ENCODE measurements around the gene FAM9C. TPM values are rescaled to one million over a fixed set of nuclear protein-coding genes. Genes with fewer than 3 reads are reported as not detected.

Gene FAM9C
- total and polyA plus RNA-seq, 2 of the 4 experiments (the other 2 are of a cell fraction) = not detected

- H3K27ac ChIP-seq (ENCODE audit: insufficient read depth, low read length) = no peak overlapping the region
- H3K4ac ChIP-seq (ENCODE audit: low read depth, low read length) = no peak overlapping the region
- no peak overlapping the region for H3K23ac ChIP-seq (ENCODE audit: low read depth, low read length)
- CTCF ChIA-PET = no interaction called here
- no peak overlapping the region for H3K4me3 ChIP-seq (ENCODE audit: insufficient read depth, low read depth, low read length)
- no peak overlapping the region for H2BK120ac ChIP-seq (ENCODE audit: low read depth, low read length)
- no peaks in the 10 kb centered on the region for H3K4me1 ChIP-seq (ENCODE audit: control insufficient read depth, insufficient read depth, low read length)
- H3K27me3 ChIP-seq (ENCODE audit: control insufficient read depth, insufficient read depth, low read length) = no peaks in the 10 kb centered on the region
- in situ Hi-C loops (cut with MboI; ENCODE audit: low sequenced_read_pairs) (no loop called here), dilution Hi-C loops (cut with HindIII; ENCODE audit: low sequenced_read_pairs, unreplicated experiment) (no loop called here), intact Hi-C loops (cut with micrococcal nuclease) (no loop called here)
- H2BK15ac ChIP-seq (ENCODE audit: low read depth, low read length) = no peak overlapping the region
- no peak overlapping the region for H2BK5ac ChIP-seq (ENCODE audit: low read depth, low read length, poor library complexity, severe bottlenecking)
- H3K79me1 ChIP-seq (ENCODE audit: low read depth in 1 of 2, low read length in 2 of 2) = no peaks in the 10 kb centered on the region
- H3K9ac ChIP-seq (ENCODE audit: low read depth, low read length) = no peak overlapping the region
- no peaks in the 10 kb centered on the region for H3K9me1 ChIP-seq (ENCODE audit: insufficient read depth, low read length)
- TF ChIP-seq POLR2A (IDR thresholded peaks at IDR 0.05; ENCODE audit: low read depth, low read length) = no peak
- TF ChIP-seq, protein P1, sequence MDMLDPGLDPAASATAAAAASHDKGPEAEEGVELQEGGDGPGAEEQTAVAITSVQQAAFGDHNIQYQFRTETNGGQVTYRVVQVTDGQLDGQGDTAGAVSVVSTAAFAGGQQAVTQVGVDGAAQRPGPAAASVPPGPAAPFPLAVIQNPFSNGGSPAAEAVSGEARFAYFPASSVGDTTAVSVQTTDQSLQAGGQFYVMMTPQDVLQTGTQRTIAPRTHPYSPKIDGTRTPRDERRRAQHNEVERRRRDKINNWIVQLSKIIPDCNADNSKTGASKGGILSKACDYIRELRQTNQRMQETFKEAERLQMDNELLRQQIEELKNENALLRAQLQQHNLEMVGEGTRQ (IDR thresholded peaks at IDR 0.05; ENCODE audit: low read depth, low read length) = no peak
- no peak for TF ChIP-seq MAZ (IDR thresholded peaks at IDR 0.05; ENCODE audit: borderline replicate concordance, low read depth, low read length)
- TF ChIP-seq CEBPB (IDR thresholded peaks at IDR 0.05; ENCODE audit: low read depth, low read length) = no peak
- no peak for TF ChIP-seq FOS (IDR thresholded peaks at IDR 0.05; ENCODE audit: low read depth, low read length)
- TF ChIP-seq, protein P2, sequence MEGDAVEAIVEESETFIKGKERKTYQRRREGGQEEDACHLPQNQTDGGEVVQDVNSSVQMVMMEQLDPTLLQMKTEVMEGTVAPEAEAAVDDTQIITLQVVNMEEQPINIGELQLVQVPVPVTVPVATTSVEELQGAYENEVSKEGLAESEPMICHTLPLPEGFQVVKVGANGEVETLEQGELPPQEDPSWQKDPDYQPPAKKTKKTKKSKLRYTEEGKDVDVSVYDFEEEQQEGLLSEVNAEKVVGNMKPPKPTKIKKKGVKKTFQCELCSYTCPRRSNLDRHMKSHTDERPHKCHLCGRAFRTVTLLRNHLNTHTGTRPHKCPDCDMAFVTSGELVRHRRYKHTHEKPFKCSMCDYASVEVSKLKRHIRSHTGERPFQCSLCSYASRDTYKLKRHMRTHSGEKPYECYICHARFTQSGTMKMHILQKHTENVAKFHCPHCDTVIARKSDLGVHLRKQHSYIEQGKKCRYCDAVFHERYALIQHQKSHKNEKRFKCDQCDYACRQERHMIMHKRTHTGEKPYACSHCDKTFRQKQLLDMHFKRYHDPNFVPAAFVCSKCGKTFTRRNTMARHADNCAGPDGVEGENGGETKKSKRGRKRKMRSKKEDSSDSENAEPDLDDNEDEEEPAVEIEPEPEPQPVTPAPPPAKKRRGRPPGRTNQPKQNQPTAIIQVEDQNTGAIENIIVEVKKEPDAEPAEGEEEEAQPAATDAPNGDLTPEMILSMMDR (conservative IDR thresholded peaks at IDR 0.05; ENCODE audit: low read depth, low read length) = no peak
- TF ChIP-seq, protein P3, sequence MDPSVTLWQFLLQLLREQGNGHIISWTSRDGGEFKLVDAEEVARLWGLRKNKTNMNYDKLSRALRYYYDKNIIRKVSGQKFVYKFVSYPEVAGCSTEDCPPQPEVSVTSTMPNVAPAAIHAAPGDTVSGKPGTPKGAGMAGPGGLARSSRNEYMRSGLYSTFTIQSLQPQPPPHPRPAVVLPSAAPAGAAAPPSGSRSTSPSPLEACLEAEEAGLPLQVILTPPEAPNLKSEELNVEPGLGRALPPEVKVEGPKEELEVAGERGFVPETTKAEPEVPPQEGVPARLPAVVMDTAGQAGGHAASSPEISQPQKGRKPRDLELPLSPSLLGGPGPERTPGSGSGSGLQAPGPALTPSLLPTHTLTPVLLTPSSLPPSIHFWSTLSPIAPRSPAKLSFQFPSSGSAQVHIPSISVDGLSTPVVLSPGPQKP (IDR thresholded peaks at IDR 0.05; ENCODE audit: borderline replicate concordance, low read depth, low read length) = no peak
- TF ChIP-seq SMC3 (IDR thresholded peaks at IDR 0.05; ENCODE audit: low read depth, low read length) = no peak
- TF ChIP-seq RAD21 (IDR thresholded peaks at IDR 0.05; ENCODE audit: low read length) = no peak
- no peak for TF ChIP-seq MAFK (IDR thresholded peaks at IDR 0.05; ENCODE audit: low read depth, low read length)
- no peak for TF ChIP-seq RCOR1 (IDR thresholded peaks at IDR 0.05; ENCODE audit: insufficient replicate concordance, low read length)
- no peak for TF ChIP-seq NFE2L2 (IDR thresholded peaks at IDR 0.05; ENCODE audit: low read depth, low read length)
- TF ChIP-seq BHLHE40 (IDR thresholded peaks at IDR 0.05; ENCODE audit: low read depth, low read length) = no peak
- no peak for TF ChIP-seq MXI1 (IDR thresholded peaks at IDR 0.05; ENCODE audit: borderline replicate concordance, low read depth, low read length)
- TF ChIP-seq CHD1 (IDR thresholded peaks at IDR 0.05; ENCODE audit: low read depth, low read length) = no peak
- H3K36me3 ChIP-seq (ENCODE audit: control insufficient read depth, insufficient read depth, low read length) = no peaks in the 10 kb centered on the region
- H4K8ac ChIP-seq (ENCODE audit: low read depth in 2 of 2, low read length in 2 of 2) = no peak overlapping the region
- no peak overlapping the region for H2BK20ac ChIP-seq (ENCODE audit: low read depth, low read length)
- no peak overlapping the region for H2AK5ac ChIP-seq (ENCODE audit: low read depth, low read length)
- POLR2A ChIA-PET (ENCODE audit: unreplicated experiment) = no interaction called here
- no peak overlapping the region for H2AFZ ChIP-seq (replicated peaks; ENCODE audit: low read length, poor library complexity)
- no peaks in the 10 kb centered on the region for H4K20me1 ChIP-seq (ENCODE audit: insufficient read depth, low read length)
- H3K56ac ChIP-seq (ENCODE audit: extremely low read depth, insufficient read depth, low read length) = no peak overlapping the region
- no peak overlapping the region for H3K18ac ChIP-seq (ENCODE audit: low read depth, low read length)
- WGBS, 2 experiments (ENCODE audit: extremely low coverage in 2 of 2, insufficient read length in 1 of 2) = no CpG with 5 or more reads among the region's 1 CpG
- DNase-seq (no peak), ATAC-seq (ENCODE audit: low read depth) (no peak)
- no peak overlapping the region for H4K91ac ChIP-seq (ENCODE audit: insufficient read depth, low read depth, low read length)
- no peak overlapping the region for H3K4me2 ChIP-seq (ENCODE audit: low read depth, low read length)
- H3K9me3 ChIP-seq (ENCODE audit: control insufficient read depth, insufficient read depth, low read length) = no peaks in the 10 kb centered on the region
- H2AK9ac ChIP-seq (replicated peaks; ENCODE audit: low read depth, low read length, poor library complexity) = no peak overlapping the region
- no peak overlapping the region for H3K14ac ChIP-seq (replicated peaks; ENCODE audit: low read depth, low read length)
- BruUV-seq (replicated peaks) = no TSS peak
- no peak overlapping the region for H4K5ac ChIP-seq (ENCODE audit: low read depth, low read length)
Measured at GRCh38 chrX:12993826-12994225, 50.6 kb downstream of the FAM9C start.
